IMR-90 (cell line): ENCODE data around the gene GOLGA6L2.

Experiments
- CHD1 ChIP-seq: IDR thresholded peaks from 2 replicates; pipeline ENCODE4 v1.6.1; 2012; ENCODE audit warnings: low read depth, low read length, improper control_type of control experiment
- POLR2A ChIP-seq: IDR thresholded peaks from 2 replicates; pipeline ENCODE4 v1.6.1; 2012; ENCODE audit warnings: mild to moderate bottlenecking, low read depth, low read length
- RFX5 ChIP-seq: IDR thresholded peaks from 2 replicates; pipeline ENCODE4 v1.8.0; 2012; ENCODE audit warnings: low read depth, mild to moderate bottlenecking, low read length, moderate library complexity
- SMC3 ChIP-seq: fragments of 150-350 bp; IDR thresholded peaks from 2 replicates; pipeline ENCODE4 v1.6.1; 2016; ENCODE audit warnings: low read depth, mild to moderate bottlenecking, antibody characterized with exemption, low read length, moderate library complexity
- TF ChIP-seq, protein P1 (sequence below): fragments of 150-350 bp; IDR thresholded peaks from 2 replicates; pipeline ENCODE4 v1.6.1; 2017; ENCODE audit warnings: mild to moderate bottlenecking, antibody characterized with exemption, low read length, low read depth
- TF ChIP-seq, protein P2 (sequence below): conservative IDR thresholded peaks from 2 replicates; pipeline ENCODE4 v1.5.1; 2012; ENCODE audit warnings: mild to moderate bottlenecking, low read depth, low read length, improper control_type of control experiment

DNA sequence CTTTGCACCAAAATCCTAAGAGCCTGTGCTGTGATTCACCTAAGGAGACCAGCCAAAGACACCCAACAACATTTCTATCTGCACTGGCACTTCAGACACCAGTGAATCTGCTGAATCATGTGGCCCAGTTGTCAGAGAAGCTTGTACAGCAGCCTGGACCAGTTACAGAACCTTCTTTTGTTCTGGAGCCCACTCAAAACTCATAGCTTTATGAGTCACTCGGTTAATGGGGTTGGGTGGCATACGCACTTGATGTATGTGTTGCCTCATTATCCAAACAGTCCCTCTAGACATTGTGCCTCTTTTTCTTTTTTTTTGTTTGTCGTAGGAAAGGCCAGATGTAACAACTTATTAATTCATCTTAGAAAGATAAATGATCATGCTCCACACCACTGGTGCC lies 25.6 kb upstream of the GOLGA6L2 start:
- TF ChIP-seq, protein P1, sequence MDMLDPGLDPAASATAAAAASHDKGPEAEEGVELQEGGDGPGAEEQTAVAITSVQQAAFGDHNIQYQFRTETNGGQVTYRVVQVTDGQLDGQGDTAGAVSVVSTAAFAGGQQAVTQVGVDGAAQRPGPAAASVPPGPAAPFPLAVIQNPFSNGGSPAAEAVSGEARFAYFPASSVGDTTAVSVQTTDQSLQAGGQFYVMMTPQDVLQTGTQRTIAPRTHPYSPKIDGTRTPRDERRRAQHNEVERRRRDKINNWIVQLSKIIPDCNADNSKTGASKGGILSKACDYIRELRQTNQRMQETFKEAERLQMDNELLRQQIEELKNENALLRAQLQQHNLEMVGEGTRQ = no peak
- TF ChIP-seq POLR2A (no peak), CHD1 (no peak), SMC3 (no peak), RFX5 (no peak)
- TF ChIP-seq, protein P2, sequence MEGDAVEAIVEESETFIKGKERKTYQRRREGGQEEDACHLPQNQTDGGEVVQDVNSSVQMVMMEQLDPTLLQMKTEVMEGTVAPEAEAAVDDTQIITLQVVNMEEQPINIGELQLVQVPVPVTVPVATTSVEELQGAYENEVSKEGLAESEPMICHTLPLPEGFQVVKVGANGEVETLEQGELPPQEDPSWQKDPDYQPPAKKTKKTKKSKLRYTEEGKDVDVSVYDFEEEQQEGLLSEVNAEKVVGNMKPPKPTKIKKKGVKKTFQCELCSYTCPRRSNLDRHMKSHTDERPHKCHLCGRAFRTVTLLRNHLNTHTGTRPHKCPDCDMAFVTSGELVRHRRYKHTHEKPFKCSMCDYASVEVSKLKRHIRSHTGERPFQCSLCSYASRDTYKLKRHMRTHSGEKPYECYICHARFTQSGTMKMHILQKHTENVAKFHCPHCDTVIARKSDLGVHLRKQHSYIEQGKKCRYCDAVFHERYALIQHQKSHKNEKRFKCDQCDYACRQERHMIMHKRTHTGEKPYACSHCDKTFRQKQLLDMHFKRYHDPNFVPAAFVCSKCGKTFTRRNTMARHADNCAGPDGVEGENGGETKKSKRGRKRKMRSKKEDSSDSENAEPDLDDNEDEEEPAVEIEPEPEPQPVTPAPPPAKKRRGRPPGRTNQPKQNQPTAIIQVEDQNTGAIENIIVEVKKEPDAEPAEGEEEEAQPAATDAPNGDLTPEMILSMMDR = no peak
